Putamen (tissue), 1 donor: Measurements from ENCODE around the gene NUAK1.
A peak's percentile ranks its signal among the peaks of the same experiment; 100 is the strongest.

Experiments
- DNase-seq: peaks from one replicate; pipeline ENCODE4 v3.0.0-alpha.2; 2016; ENCODE audit warnings: low spot score

NUAK1 gene

GRCh38 chr12:106062693-106063092, 76.1 kb downstream of the NUAK1 start:
- no peak for DNase-seq

GRCh38 chr12:106058256-106059182, 80.2 kb downstream of the NUAK1 start:
- no peak for DNase-seq

- DNase-seq, result no peak
Observed at GRCh38 chr12:106054049-106054448, 84.7 kb downstream of the NUAK1 start.

- no peak for DNase-seq
Observed at GRCh38 chr12:106051853-106052531, 86.8 kb downstream of the NUAK1 start.

GRCh38 chr12:106049546-106049945, 89.2 kb downstream of the NUAK1 start:
- DNase-seq, result no peak

GRCh38 chr12:106049105-106049504, 89.6 kb downstream of the NUAK1 start:
- DNase-seq, result peak; percentile 48

GRCh38 chr12:106048676-106049075, 90.1 kb downstream of the NUAK1 start:
- DNase-seq, result no peak

GRCh38 chr12:106048016-106048415, 90.7 kb downstream of the NUAK1 start:
- no peak for DNase-seq

- no peak for DNase-seq
Observed at GRCh38 chr12:106046947-106047346, 91.8 kb downstream of the NUAK1 start.

- no peak for DNase-seq
Observed at GRCh38 chr12:106046301-106046846, 92.4 kb downstream of the NUAK1 start.

- peak; percentile 34 for DNase-seq
Observed at GRCh38 chr12:106045251-106045674, 93.5 kb downstream of the NUAK1 start.

GRCh38 chr12:106044773-106045172, 94.0 kb downstream of the NUAK1 start:
- no peak for DNase-seq

- DNase-seq, result no peak
Observed at GRCh38 chr12:106042037-106042436, 96.7 kb downstream of the NUAK1 start.

GRCh38 chr12:106040521-106040920, 98.2 kb downstream of the NUAK1 start:
- no peak for DNase-seq

- DNase-seq, result no peak
Observed at GRCh38 chr12:106039646-106040404, 98.9 kb downstream of the NUAK1 start.

GRCh38 chr12:106039242-106039641, 99.5 kb downstream of the NUAK1 start:
- DNase-seq, result no peak

- no peak for DNase-seq
Observed at GRCh38 chr12:106037524-106038298, 101.0 kb downstream of the NUAK1 start.

- DNase-seq, result no peak
Observed at GRCh38 chr12:106035421-106035820, 103.3 kb downstream of the NUAK1 start.

GRCh38 chr12:106034316-106034715, 104.4 kb downstream of the NUAK1 start:
- no peak for DNase-seq

- DNase-seq, result no peak
Observed at GRCh38 chr12:106033161-106033675, 105.5 kb downstream of the NUAK1 start.

- DNase-seq, result no peak
Observed at GRCh38 chr12:106032623-106032925, 106.2 kb downstream of the NUAK1 start.
